Stimulated activated CD8-positive, alpha-beta memory T cell treated with anti-CD3 and anti-CD28 coated beads, Interleukin-15, amount 100 ng/mL, for 1 hour (primary cell): ENCODE data around the gene BCKDHB.
"Not testable (repeated sequence)": the region's sequence is repeated elsewhere in the genome, so short reads cannot be mapped to it uniquely, and the experiment has no call there.

Experiments
- DNase-seq: peaks from one replicate; pipeline ENCODE4 v3.0.0-alpha.2; 2020; ENCODE audit warnings: low read depth

BCKDHB gene

DNA sequence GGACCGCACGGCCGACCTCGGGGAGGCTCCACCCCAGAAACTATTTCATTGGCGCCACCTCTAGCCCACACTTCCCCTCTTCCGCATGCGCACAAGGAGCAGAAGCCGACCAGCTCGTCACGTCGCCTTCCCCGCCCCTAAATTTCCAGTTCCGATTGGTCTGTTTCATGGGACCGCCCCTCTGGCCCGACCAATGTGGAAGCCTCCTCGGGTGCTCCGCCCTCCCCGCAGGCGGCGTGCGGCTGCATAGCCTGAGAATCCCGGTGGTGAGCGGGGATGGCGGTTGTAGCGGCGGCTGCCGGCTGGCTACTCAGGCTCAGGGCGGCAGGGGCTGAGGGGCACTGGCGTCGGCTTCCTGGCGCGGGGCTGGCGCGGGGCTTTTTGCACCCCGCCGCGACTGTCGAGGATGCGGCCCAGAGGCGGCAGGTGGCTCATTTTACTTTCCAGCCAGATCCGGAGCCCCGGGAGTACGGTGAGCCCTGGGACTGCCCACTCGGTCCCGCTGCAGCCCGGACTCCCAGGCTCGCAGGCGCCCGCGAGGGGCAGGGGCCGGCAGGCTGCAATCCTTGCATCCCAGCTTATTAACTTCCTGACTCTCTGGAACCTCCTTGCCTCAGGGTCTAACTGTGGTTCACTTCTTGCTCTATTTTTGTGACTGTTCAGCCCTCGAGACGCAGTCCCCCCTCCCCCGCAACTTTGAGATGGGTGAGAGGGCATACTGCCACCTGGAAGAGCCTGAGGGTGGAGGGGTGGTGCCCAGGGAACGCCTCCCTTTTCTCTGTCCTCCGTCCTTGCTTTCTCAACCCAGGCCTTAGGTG is at the start of gene BCKDHB:
BCKDHB (plus strand) TSS at position 254 of the 818 bp plus-strand sequence; CDS start at position 277, 23 bp downstream.
- DNase-seq: peak; percentile 95

DNA sequence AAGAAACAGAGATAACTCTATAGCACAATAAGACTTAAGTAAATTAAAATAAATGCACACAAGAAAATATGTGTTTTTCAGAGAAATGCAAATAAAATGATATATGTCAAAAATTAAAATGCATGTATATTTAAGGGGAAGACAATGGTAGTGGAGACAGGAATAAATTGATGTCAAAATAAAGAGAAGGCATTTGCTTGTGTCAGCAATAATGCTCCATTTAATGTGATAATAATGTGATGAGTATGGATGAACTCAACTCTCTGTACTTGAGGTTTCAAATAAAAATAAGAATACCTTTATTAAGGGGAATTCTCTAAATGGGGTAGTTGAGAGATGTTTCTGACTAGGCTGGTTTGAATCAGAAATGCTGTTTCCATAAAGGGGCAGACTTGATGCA is 45.7 kb upstream of the BCKDHB start:
- no peak for DNase-seq

- DNase-seq: not testable (repeated sequence)
Measured at GRCh38 chr6:80068146-80068545, 38.3 kb upstream of the BCKDHB start.

DNA sequence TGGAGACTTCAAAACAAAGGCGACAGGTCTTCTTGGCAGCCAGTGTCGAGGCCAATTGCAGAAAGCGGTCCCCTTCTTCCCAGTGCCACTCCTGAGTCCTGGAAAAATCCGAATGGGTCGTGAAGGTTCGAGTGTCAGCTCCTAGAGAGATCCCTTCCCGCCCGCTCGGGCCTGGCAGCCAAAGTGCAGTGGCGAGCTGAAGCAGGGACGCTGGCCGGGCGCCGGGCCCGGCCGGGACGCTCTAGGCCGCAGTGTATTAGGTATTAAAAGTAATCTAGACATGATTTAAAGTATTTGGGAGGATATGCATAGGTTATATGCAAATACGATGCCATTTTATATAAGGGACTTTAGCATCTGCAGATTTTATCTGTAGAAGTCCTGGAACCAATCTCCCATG is 36.0 kb upstream of the BCKDHB start:
- not testable (repeated sequence) for DNase-seq

GRCh38 chr6:80077067-80077466 is 29.4 kb upstream of the BCKDHB start:
- no peak for DNase-seq

DNA sequence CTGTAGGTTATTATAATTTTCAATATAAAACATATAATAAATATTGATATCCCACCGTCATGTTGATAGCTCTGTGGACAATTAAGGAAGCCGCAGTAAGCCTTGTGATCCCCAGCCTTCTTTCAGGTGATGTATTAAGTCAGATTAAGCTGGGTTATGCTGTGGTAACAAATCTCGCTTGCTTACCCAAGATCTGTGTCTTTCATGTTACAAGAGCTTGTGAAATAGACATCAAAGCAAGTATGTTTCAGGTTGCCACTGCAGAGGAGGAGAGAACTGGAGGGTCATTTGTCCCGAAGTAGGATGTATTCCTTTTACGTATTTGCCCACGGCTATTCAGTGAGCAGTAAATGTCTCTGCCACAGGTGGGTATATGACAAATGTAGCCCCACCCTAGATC is 17.8 kb upstream of the BCKDHB start:
- DNase-seq: no peak

GRCh38 chr6:80091506-80091905 is 15.0 kb upstream of the BCKDHB start:
- no peak for DNase-seq

DNA sequence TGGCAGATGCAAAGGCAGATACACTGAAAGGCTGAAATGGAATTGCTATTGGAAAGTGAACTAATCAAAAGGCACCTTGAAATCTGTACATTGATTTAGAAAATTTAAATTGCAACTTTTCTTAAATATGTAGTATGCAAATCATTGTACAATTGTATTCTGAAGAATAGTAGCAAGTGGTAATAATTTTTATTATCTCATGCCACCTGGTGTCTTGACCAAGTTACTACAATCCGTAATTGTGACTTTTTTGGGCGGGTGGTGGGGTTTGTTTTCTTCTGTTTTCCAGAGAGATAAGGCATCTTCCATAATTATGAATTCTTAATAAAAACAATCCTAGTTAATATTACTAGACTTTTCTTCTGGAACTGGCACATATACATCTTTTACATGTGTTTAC is 12.5 kb upstream of the BCKDHB start:
- DNase-seq: no peak

DNA sequence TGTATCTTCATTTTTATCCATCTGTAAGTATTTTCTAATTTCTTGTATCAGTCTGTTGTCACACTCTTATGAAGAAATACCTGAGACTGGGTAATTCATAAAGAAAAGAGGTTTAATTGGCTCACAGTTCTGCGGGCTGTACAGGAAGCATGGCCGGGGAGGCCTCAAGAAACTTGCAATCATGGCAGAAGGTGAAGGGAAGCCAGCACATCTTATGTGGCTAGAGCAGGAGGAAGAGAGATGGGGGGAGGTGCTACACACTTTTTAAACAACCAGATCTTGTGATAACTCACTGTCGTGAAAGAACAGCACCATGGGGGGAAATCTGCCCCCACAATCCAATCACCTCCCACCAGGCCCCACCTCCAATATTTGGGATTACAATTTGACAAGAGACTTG is 10.9 kb upstream of the BCKDHB start:
- DNase-seq: no peak

DNA sequence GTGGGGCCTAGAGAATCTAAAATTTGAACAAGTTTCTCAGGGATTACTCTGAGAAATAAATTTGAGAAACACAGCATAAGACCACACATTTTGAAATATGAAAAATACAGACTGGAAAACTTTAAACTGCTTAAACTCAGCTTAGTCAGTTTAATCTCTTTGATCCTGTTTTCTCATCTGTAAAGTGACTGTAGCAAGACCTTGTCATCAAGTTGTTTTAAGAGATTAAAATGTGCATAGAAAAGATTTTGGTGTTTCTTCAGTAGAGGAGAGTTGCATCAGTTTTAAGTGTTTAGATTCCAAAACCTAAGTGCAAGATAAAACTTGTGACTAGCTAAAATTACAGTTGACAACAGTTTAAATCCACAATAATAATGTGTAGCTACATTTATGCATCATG is 8.1 kb upstream of the BCKDHB start:
- DNase-seq: no peak

DNA sequence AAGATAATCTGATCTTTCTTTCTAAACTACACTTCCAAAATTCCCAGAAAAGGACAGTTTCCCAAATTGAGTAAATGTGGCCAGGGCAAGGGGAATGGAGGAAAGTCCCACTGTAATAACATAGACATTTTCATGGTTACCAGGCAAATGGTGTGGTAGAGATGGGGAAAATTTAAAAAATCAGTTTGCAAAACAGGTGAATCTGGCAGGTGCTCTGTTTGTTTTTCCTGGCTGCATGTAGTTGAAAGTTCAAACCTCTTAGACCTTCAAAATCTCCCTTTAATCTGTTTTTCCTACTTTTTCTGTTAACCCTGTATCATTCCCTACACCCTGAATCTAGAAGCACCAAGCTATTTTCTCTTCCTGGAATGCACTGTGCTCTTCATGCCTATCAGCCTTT is 2.0 kb upstream of the BCKDHB start:
- no peak for DNase-seq

GRCh38 chr6:80105972-80106417 is 476 bp upstream of the BCKDHB start:
- no peak for DNase-seq

DNA sequence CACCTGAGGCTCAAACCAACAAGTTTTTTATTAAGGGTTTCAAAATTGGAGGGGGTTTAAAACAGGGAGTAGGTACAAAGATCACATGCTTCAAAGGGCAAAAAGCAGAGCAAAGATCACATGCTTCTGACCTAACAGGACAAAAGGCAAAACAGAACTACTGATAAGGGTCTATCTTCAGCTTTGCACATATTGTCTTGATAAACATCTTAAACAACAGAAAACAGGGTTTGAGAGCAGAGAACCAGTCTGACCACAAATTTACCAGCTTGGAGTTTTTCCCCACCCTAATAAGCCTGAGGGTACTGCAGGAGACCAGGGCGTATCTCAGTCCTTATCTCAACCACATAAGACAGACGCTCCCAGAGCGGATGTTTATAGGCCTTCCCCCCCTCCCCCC is 16.1 kb downstream of the BCKDHB start:
- not testable (repeated sequence) for DNase-seq

GRCh38 chr6:80126657-80127345 is 20.3 kb downstream of the BCKDHB start:
- no peak for DNase-seq

DNA sequence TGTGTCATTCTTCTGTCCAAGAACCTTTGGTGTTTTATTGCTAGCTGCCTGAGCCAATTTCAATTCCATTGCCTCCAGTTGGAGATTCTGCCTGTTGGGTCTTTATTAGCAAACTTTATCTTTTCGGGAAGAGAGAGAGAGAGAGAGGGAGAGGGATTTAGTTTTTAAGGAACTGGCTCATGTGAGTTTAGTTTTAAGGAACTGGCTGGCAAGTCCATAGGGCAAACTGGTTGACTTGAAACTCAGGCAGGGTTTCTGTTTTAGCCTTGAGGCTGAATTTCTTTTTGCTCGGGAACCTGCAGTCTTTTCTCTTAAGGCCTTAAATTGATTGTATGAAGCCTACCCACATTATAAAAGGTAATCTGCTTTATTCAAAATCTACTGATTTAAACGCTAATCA is 23.0 kb downstream of the BCKDHB start:
- no peak for DNase-seq

DNA sequence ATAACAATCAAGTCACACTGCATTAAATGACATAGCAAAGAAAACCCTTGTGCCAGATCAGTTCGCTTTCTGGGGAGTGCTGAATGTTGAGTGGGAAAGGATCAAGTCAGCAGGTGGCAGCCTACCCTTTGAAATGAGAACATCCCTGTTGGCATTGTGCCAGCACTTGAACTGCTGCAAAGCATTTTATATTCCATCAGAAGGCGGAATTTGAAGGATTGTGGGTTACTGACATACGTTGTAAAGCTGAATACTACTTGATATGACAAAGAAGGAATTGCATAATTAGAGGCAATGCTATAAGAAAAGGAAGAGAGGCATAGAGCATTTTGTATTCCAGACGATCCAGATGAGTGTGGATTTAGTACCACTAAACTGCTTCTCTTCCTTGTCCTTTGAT is 26.5 kb downstream of the BCKDHB start:
- no peak for DNase-seq

DNA sequence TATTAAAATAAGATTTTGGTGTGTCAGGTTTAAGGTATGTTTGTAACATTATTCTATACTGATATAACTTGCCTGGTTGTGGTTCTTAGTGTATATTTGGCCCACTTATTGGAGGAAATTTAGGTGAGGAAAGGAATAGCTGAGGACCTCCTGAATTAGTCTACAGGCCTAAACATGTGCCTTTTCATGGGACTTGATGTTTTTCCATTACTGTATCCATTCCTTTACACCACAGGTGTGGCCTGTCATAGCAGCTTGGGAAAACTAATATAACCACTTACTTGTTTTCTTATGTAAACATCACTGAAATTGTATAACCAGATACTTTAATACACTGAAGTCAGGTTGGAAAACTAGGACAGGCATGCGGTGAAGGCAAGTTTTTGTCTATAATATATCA is 27.6 kb downstream of the BCKDHB start:
- DNase-seq: no peak

GRCh38 chr6:80142586-80142985 is 36.1 kb downstream of the BCKDHB start:
- DNase-seq: no peak

DNA sequence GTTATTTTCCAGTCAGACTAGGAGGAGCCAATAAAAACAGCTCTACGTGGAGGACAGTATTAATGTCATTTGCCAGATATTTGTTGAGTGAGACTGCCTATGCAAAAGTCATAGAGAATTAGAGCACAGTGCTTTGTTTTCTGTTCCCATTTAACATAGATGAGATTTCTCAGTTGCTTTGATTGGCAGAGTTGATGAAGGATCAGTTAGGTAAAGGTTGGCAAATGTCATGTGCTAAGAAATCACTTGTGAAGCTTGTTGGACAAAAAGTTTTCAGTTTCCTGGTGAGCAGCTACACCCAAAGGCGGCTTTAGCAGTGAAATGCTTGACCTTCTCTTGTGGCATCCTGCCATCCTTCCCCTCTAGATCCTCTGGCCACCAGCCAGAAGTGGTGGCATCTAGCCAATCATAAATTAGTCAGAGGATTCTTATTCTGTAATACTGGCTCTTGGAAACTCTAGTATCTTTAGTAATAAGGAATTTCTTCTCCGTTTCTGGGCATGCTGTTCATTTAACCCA is 37.0 kb downstream of the BCKDHB start:
- DNase-seq: no peak

- DNase-seq: no peak
Measured at GRCh38 chr6:80144753-80145315, 38.4 kb downstream of the BCKDHB start.

- no peak for DNase-seq
Measured at GRCh38 chr6:80145509-80145908, 39.0 kb downstream of the BCKDHB start.

GRCh38 chr6:80145921-80146320 is 39.5 kb downstream of the BCKDHB start:
- no peak for DNase-seq

- no peak for DNase-seq
Measured at GRCh38 chr6:80148220-80148619, 41.7 kb downstream of the BCKDHB start.
